Endodermal cell (in vitro differentiated cells): ENCODE data around the gene GPD2. TPM values are rescaled to one million over a fixed set of nuclear protein-coding genes. Genes with fewer than 3 reads are reported as not detected.

ENCODE experiments used
- DNase-seq: peaks from one replicate; pipeline ENCODE4 v3.0.0-alpha.2; 2017
- H3K27ac ChIP-seq: 2 replicates; pipeline ENCODE4 v1.5.1; 2013; ENCODE audit warnings: mild to moderate bottlenecking, low read depth, low read length, moderate library complexity
- H3K27me3 ChIP-seq: 2 replicates; pipeline ENCODE4 v1.6.1; 2013; ENCODE audit warnings: mild to moderate bottlenecking, low read length, moderate library complexity; ENCODE audit not compliant: insufficient read depth, control insufficient read depth, poor library complexity, severe bottlenecking
- H3K36me3 ChIP-seq: 2 replicates; pipeline ENCODE4 v1.7.0; 2013; ENCODE audit warnings: mild to moderate bottlenecking, low read length, moderate library complexity; ENCODE audit not compliant: control insufficient read depth, insufficient read depth
- H3K4me1 ChIP-seq: one replicate; pipeline ENCODE4 v1.7.0; 2013; ENCODE audit warnings: low read length; ENCODE audit not compliant: control insufficient read depth, insufficient read depth
- H3K4me3 ChIP-seq: 2 replicates; pipeline ENCODE4 v1.5.1; 2013; ENCODE audit warnings: mild to moderate bottlenecking, low read length, moderate library complexity
- H3K9ac ChIP-seq: 2 replicates; pipeline ENCODE4 v1.6.1; 2013; ENCODE audit warnings: mild to moderate bottlenecking, low read length, moderate library complexity; ENCODE audit not compliant: poor library complexity, severe bottlenecking; ENCODE audit errors: extremely low read depth
- H3K9me3 ChIP-seq: 2 replicates; pipeline ENCODE4 v1.6.1; 2013; ENCODE audit warnings: mild to moderate bottlenecking, low read length, moderate library complexity; ENCODE audit not compliant: control insufficient read depth
- H3K27ac Mint-ChIP-seq: 2 replicates; pipeline ENCODE4 v1.8.0; 2020; ENCODE audit warnings: mixed read lengths
- H3K27me3 Mint-ChIP-seq: 2 replicates; pipeline ENCODE4 v1.8.0; 2021; ENCODE audit warnings: mild to moderate bottlenecking, mixed read lengths; ENCODE audit not compliant: insufficient read depth
- H3K36me3 Mint-ChIP-seq: 2 replicates; pipeline ENCODE4 v1.8.0; 2020; ENCODE audit warnings: low read depth, mixed read lengths
- H3K4me1 Mint-ChIP-seq: 2 replicates; pipeline ENCODE4 v1.8.0; 2020; ENCODE audit warnings: mixed read lengths
- H3K4me3 Mint-ChIP-seq: 2 replicates; pipeline ENCODE4 v1.8.0; 2020; ENCODE audit warnings: mild to moderate bottlenecking, moderate library complexity, mixed read lengths
- H3K9me3 Mint-ChIP-seq: 2 replicates; pipeline ENCODE4 v1.8.0; 2020; ENCODE audit warnings: mild to moderate bottlenecking, mixed read lengths
- CTCF ChIP-seq: fragments of 200-600 bp; sonication (generic); conservative IDR thresholded peaks from 2 replicates; pipeline ENCODE4 v1.5.0; 2021; ENCODE audit warnings: antibody characterized with exemption, mild to moderate bottlenecking
- WGBS, 2 experiments: methylation state at CpG; one replicate each; pipeline versions ENCODE4 v1.1.5 to v1.1.7; 2013; ENCODE audit warnings: missing lambda C conversion rate in 2 of 2, mixed read lengths in 1 of 2; ENCODE audit not compliant: insufficient coverage in 1 of 2, insufficient read length in 1 of 2; 5-methylcytosine and 5-hydroxymethylcytosine counted together
- total RNA-seq, 2 donors: library from RNA; stranded (reverse); fragmentation: NEBNext Ultra II Directional in 1 of 2; extraction: Animal tissue kit (Norgen Biotek cat#: 25700) in 1 of 2; gene quantifications; 2 replicates in 1 of 2; 3 replicates in 1 of 2; pipeline ENCODE4 v1.2.1, GENCODE V29; 2021

The GPD2 gene
- total RNA-seq, 2 donors from 2014 or later, result 51.7 to 64.6 TPM

- H3K4me1 Mint-ChIP-seq, result peaks cover 28% of the 10 kb centered on the region
- no peak for DNase-seq
- Histone ChIP-seq H3K4me1 (no peaks in the 10 kb centered on the region), H3K4me3 (no peak overlapping the region), H3K9me3 (no peaks in the 10 kb centered on the region), H3K27ac (no peak overlapping the region), H3K27me3 (no peaks in the 10 kb centered on the region), H3K36me3 (no peaks in the 10 kb centered on the region), H3K9ac (no peak overlapping the region)
- no peak overlapping the region for H3K27ac Mint-ChIP-seq
- no peaks in the 10 kb centered on the region for H3K27me3 Mint-ChIP-seq
- TF ChIP-seq CTCF, result no peak
- peaks cover 6% of the 10 kb centered on the region for H3K36me3 Mint-ChIP-seq
- H3K4me3 Mint-ChIP-seq, result no peak overlapping the region
- 94% methylated on average over 1 of the region's 2 CpGs; no CpG with 5 or more reads in 1 of the 2 experiments for WGBS, 2 experiments
- no peaks in the 10 kb centered on the region for H3K9me3 Mint-ChIP-seq
Measured at GRCh38 chr2:156581280-156581679, 145.1 kb downstream of the GPD2 start.

- Histone ChIP-seq H3K4me1 (peaks cover 4% of the 10 kb centered on the region), H3K27ac (no peak overlapping the region), H3K4me3 (no peak overlapping the region), H3K9ac (no peak overlapping the region), H3K9me3 (no peaks in the 10 kb centered on the region), H3K36me3 (no peaks in the 10 kb centered on the region), H3K27me3 (no peaks in the 10 kb centered on the region)
- H3K9me3 Mint-ChIP-seq, result no peaks in the 10 kb centered on the region
- H3K4me1 Mint-ChIP-seq, result peaks cover 40% of the 10 kb centered on the region
- WGBS, 2 experiments, result 88 to 94% methylated on average over 1 of the region's 1 CpG
- no peak overlapping the region for H3K27ac Mint-ChIP-seq
- H3K27me3 Mint-ChIP-seq, result no peaks in the 10 kb centered on the region
- no peak for TF ChIP-seq CTCF
- H3K36me3 Mint-ChIP-seq, result no peaks in the 10 kb centered on the region
- no peak for DNase-seq
- no peak overlapping the region for H3K4me3 Mint-ChIP-seq
Measured at GRCh38 chr2:156585457-156585856, 149.3 kb downstream of the GPD2 start.

GRCh38 chr2:156586621-156587020, 150.4 kb downstream of the GPD2 start:
- 83 to 93% methylated on average over 1 to 2 of the region's 2 CpGs for WGBS, 2 experiments
- Mint-ChIP-seq H3K27me3 (no peaks in the 10 kb centered on the region), H3K27ac (no peak overlapping the region), H3K36me3 (no peaks in the 10 kb centered on the region), H3K4me1 (peaks cover 39% of the 10 kb centered on the region), H3K4me3 (no peak overlapping the region), H3K9me3 (no peaks in the 10 kb centered on the region)
- Histone ChIP-seq H3K9me3 (no peaks in the 10 kb centered on the region), H3K27me3 (no peaks in the 10 kb centered on the region), H3K4me1 (peaks cover 4% of the 10 kb centered on the region), H3K9ac (no peak overlapping the region), H3K4me3 (no peak overlapping the region), H3K27ac (no peak overlapping the region), H3K36me3 (no peaks in the 10 kb centered on the region)
- DNase-seq, result no peak
- TF ChIP-seq CTCF, result no peak
